GM19455 (cell line): ENCODE measurements around the gene SEZ6L.
A peak's percentile ranks its signal among the peaks of the same experiment; 100 is the strongest.

Experiments
- ATAC-seq: cut with Tn5 transposase; IDR thresholded peaks from one replicate; pipeline ENCODE4 v1.9.1; 2021; ENCODE audit not compliant: unreplicated experiment

Gene SEZ6L

GRCh38 chr22:26414347-26414746, 245.1 kb downstream of the SEZ6L start:
- ATAC-seq, result no peak

GRCh38 chr22:26416256-26416655, 247.0 kb downstream of the SEZ6L start:
- ATAC-seq, result no peak

- no peak for ATAC-seq
Measured at GRCh38 chr22:26416670-26417276, 247.5 kb downstream of the SEZ6L start.

- ATAC-seq, result no peak
Measured at GRCh38 chr22:26417406-26417805, 248.1 kb downstream of the SEZ6L start.

- no peak for ATAC-seq
Measured at GRCh38 chr22:26418620-26419019, 249.4 kb downstream of the SEZ6L start.

- no peak for ATAC-seq
Measured at GRCh38 chr22:26426924-26427323, 257.7 kb downstream of the SEZ6L start.

GRCh38 chr22:26428515-26429457, 259.5 kb downstream of the SEZ6L start, which contains the start of gene ASPHD2:
Gene ASPHD2 (plus strand): TSS chr22:26429260. CDS start chr22:26433616, 4,356 bp downstream.
- ATAC-seq, result peak; percentile 77

- ATAC-seq, result peak; percentile 7
Measured at GRCh38 chr22:26429458-26430286, 260.4 kb downstream of the SEZ6L start.

- ATAC-seq, result no peak
Measured at GRCh38 chr22:26430600-26430999, 261.3 kb downstream of the SEZ6L start.

GRCh38 chr22:26431261-26431995, 262.2 kb downstream of the SEZ6L start:
- ATAC-seq, result no peak

- no peak for ATAC-seq
Measured at GRCh38 chr22:26432619-26433311, 263.5 kb downstream of the SEZ6L start.
